Measurements from ENCODE around the gene FOXO3.
"Not testable (repeated sequence)": the region's sequence is repeated elsewhere in the genome, so short reads cannot be mapped to it uniquely, and the experiment has no call there.

- not testable (repeated sequence) for TF ChIP-seq CTCF (IDR thresholded peaks at IDR 0.05; ENCODE audit: low read depth, low read length); POLR2A (IDR thresholded peaks at IDR 0.05; ENCODE audit: extremely low read depth, insufficient read length)
These were observed 121.0 kb downstream of the FOXO3 start for GRCh38 chr6:108681721-108682120.

All from NB4 (cell line).